ENCODE data around the gene ZKSCAN1.

Gene ZKSCAN1

DNA sequence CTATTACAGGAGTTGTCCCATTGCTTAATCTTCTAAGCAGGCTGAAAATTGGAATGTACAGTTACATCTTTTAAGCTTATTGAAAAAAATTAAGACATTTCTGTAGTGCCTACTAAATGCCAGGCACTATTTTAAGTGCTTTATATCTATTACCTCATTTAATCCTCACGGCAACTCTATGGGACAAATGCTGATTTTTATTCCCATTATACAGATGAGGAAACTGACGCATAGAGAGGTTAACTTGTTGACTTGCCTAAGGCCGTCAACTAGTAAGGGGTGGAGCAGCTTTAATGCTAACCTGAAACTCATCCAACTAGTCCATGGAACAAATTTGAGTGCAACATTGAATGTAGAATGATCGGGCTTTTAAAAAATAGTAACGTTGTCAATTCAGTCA is 2.5 kb downstream of the ZKSCAN1 start:
- peaks cover 14% of the 10 kb centered on the region for H3K4me1 Mint-ChIP-seq
- no peaks in the 10 kb centered on the region for H3K9me3 Mint-ChIP-seq
- peak overlapping the region in 1 of 3 experiments; percentile 22 for H3K27ac Mint-ChIP-seq
- H3K27me3 Mint-ChIP-seq (ENCODE audit: low read depth) = no peaks in the 10 kb centered on the region
- TF ChIP-seq, protein P1, sequence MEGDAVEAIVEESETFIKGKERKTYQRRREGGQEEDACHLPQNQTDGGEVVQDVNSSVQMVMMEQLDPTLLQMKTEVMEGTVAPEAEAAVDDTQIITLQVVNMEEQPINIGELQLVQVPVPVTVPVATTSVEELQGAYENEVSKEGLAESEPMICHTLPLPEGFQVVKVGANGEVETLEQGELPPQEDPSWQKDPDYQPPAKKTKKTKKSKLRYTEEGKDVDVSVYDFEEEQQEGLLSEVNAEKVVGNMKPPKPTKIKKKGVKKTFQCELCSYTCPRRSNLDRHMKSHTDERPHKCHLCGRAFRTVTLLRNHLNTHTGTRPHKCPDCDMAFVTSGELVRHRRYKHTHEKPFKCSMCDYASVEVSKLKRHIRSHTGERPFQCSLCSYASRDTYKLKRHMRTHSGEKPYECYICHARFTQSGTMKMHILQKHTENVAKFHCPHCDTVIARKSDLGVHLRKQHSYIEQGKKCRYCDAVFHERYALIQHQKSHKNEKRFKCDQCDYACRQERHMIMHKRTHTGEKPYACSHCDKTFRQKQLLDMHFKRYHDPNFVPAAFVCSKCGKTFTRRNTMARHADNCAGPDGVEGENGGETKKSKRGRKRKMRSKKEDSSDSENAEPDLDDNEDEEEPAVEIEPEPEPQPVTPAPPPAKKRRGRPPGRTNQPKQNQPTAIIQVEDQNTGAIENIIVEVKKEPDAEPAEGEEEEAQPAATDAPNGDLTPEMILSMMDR (IDR thresholded peaks at IDR 0.05; ENCODE audit: unreplicated experiment in 3 of 3) = no peak
- peaks cover 20% of the 10 kb centered on the region for H3K36me3 Mint-ChIP-seq (ENCODE audit: low read depth)
- H3K4me3 Mint-ChIP-seq = peak overlapping the region; percentile 62 to 76 (median 70)

DNA sequence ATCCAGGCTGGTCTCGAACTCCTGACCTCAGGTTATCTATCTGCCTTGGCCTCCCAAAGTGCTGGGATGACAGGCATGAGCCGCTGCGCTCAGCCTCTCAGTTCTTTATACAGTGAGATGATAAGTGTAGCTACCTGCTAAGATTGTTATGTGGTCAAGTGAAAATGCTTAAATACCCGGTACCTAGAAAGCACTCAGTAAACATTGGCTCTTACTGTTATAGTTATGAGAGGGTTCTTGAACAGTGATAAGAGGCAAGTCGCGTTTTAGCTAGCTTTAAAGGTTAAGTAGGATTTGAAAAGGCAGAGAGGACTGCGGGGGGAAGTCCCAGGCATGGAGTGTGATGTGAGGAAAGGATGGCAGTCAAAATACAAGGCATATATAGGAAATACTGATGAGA is 4.5 kb downstream of the ZKSCAN1 start:
- Mint-ChIP-seq H3K27me3 (ENCODE audit: low read depth) (no peaks in the 10 kb centered on the region), H3K27ac (peak overlapping the region in 1 of 3 experiments; percentile 2), H3K4me3 (no peak overlapping the region), H3K4me1 (peaks cover 14% of the 10 kb centered on the region), H3K36me3 (ENCODE audit: low read depth) (peaks cover 36% of the 10 kb centered on the region), H3K9me3 (no peaks in the 10 kb centered on the region)
- TF ChIP-seq, protein P1 (IDR thresholded peaks at IDR 0.05; ENCODE audit: unreplicated experiment in 3 of 3) = no peak

DNA sequence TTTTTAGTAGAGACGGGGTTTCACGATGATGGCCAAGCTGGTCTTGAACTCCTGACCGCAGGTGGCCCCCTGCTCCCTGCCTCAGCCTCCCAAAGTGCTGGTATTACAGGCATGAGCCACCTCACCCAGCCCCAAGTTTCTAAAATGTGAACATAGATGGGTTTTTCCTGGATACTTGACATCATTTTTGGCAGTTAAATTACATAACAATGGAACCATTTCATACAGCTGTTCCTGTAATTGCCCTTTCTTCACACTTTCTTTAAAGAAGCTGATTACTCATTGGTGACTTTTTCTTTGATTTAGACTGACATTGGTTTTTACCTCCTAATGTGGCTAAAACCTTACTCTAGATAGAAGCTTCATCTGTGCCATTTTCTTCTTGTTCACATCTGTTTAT is 5.9 kb downstream of the ZKSCAN1 start:
- Mint-ChIP-seq H3K4me3 (peak overlapping the region in 2 of 3 experiments; percentile 28 to 56), H3K9me3 (no peaks in the 10 kb centered on the region), H3K36me3 (ENCODE audit: low read depth) (peaks cover 50% of the 10 kb centered on the region), H3K27me3 (ENCODE audit: low read depth) (no peaks in the 10 kb centered on the region), H3K4me1 (peaks cover 11% of the 10 kb centered on the region), H3K27ac (no peak overlapping the region)
- TF ChIP-seq, protein P1 (IDR thresholded peaks at IDR 0.05; ENCODE audit: unreplicated experiment in 3 of 3) = no peak

DNA sequence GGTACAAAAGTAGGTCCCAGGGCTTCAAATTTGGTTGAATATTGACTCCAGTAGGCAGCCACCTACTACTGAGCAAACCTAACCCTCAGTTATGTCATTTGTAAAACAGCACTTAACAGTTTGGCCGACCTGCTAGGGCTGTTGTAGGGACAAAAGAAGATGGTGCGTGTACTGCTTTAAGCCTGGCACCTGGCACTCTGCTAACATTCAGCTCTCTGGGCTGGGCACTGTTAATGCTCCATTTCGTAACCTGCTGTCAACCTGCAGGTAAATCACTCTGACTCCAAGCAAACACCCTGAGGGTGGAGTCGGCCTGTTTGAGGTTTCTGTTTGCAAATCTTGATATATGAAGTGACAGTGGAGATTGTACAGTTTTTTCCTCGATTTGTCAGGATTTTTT is 7.2 kb downstream of the ZKSCAN1 start:
- H3K27me3 Mint-ChIP-seq (ENCODE audit: low read depth) = no peaks in the 10 kb centered on the region
- H3K9me3 Mint-ChIP-seq = no peaks in the 10 kb centered on the region
- H3K36me3 Mint-ChIP-seq (ENCODE audit: low read depth) = peaks cover 51% of the 10 kb centered on the region
- TF ChIP-seq, protein P1 (IDR thresholded peaks at IDR 0.05; ENCODE audit: unreplicated experiment in 3 of 3) = no peak
- peaks cover 6% of the 10 kb centered on the region for H3K4me1 Mint-ChIP-seq
- no peak overlapping the region for H3K4me3 Mint-ChIP-seq
- H3K27ac Mint-ChIP-seq = no peak overlapping the region

DNA sequence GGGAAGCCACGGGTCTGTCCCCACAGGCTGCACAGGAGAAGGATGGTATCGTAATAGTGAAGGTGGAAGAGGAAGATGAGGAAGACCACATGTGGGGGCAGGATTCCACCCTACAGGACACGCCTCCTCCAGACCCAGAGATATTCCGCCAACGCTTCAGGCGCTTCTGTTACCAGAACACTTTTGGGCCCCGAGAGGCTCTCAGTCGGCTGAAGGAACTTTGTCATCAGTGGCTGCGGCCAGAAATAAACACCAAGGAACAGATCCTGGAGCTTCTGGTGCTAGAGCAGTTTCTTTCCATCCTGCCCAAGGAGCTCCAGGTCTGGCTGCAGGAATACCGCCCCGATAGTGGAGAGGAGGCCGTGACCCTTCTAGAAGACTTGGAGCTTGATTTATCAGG is 8.1 kb downstream of the ZKSCAN1 start:
- Mint-ChIP-seq H3K27me3 (ENCODE audit: low read depth) (no peaks in the 10 kb centered on the region), H3K4me1 (no peaks in the 10 kb centered on the region), H3K36me3 (ENCODE audit: low read depth) (peaks cover 55% of the 10 kb centered on the region), H3K4me3 (no peak overlapping the region), H3K9me3 (no peaks in the 10 kb centered on the region), H3K27ac (no peak overlapping the region)
- TF ChIP-seq, protein P1 (IDR thresholded peaks at IDR 0.05; ENCODE audit: unreplicated experiment in 3 of 3) = no peak

DNA sequence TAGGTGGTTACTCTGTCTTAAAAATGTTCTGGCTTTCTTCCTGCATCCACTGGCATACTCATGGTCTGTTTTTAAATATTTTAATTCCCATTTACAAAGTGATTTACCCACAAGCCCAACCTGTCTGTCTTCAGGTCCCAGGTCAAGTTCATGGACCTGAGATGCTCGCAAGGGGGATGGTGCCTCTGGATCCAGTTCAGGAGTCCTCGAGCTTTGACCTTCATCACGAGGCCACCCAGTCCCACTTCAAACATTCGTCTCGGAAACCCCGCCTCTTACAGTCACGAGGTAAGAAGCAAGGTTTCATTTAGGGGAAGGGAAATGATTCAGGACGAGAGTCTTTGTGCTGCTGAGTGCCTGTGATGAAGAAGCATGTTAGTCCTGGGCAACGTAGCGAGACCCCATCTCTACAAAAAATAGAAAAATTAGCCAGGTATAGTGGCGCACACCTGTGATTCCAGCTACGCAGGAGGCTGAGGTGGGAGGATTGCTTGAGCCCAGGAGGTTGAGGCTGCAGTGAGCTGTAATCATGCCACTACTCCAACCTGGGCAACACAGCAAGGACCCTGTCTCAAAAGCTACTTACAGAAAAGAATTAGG is 8.7 kb downstream of the ZKSCAN1 start:
- Mint-ChIP-seq H3K36me3 (ENCODE audit: low read depth) (peaks cover 58% of the 10 kb centered on the region), H3K27ac (no peak overlapping the region), H3K4me1 (no peaks in the 10 kb centered on the region), H3K9me3 (no peaks in the 10 kb centered on the region), H3K27me3 (ENCODE audit: low read depth) (no peaks in the 10 kb centered on the region), H3K4me3 (no peak overlapping the region)
- TF ChIP-seq, protein P1 (IDR thresholded peaks at IDR 0.05; ENCODE audit: unreplicated experiment in 3 of 3) = no peak

Measured in nephron (organoid).